HEK293 (cell line): ENCODE results near the gene MAN1B1.

ENCODE experiments used
- BCL11B ChIP-seq: fragments of 450-650 bp; formaldehyde crosslinking; IDR thresholded peaks from 2 replicates; pipeline ENCODE4 v1.5.1; 2016; ENCODE audit warnings: low read depth, missing biosample characterization, missing genetic modification characterization
- GFI1B ChIP-seq: fragments of 450-650 bp; formaldehyde crosslinking; IDR thresholded peaks from 2 replicates; pipeline ENCODE4 v1.5.1; 2016; ENCODE audit warnings: missing biosample characterization, missing genetic modification characterization
- GLI4 ChIP-seq: fragments of 450-650 bp; formaldehyde crosslinking; IDR thresholded peaks from 2 replicates; pipeline ENCODE4 v1.5.1; 2016; ENCODE audit warnings: missing biosample characterization, missing genetic modification characterization
- HOXD13 ChIP-seq: sonication (generic); formaldehyde crosslinking; IDR thresholded peaks from 2 replicates; pipeline ENCODE4 v1.8.0; 2022; ENCODE audit warnings: missing genetic modification reagents, borderline replicate concordance
- PRDM1 ChIP-seq: fragments of 450-650 bp; formaldehyde crosslinking; IDR thresholded peaks from 2 replicates; pipeline ENCODE4; 2016; ENCODE audit warnings: missing biosample characterization, missing genetic modification characterization
- SALL2 ChIP-seq: fragments of 450-650 bp; formaldehyde crosslinking; IDR thresholded peaks from 2 replicates; pipeline ENCODE4 v1.5.0; 2017; ENCODE audit warnings: missing biosample characterization, mild to moderate bottlenecking, missing genetic modification characterization, borderline replicate concordance
- SP7 ChIP-seq: fragments of 450-650 bp; formaldehyde crosslinking; IDR thresholded peaks from 2 replicates; pipeline ENCODE4 v1.5.1; 2016; ENCODE audit warnings: missing biosample characterization, missing genetic modification characterization
- ZBTB17 ChIP-seq: fragments of 450-650 bp; formaldehyde crosslinking; IDR thresholded peaks from 2 replicates; pipeline ENCODE4 v1.5.1; 2016; ENCODE audit warnings: missing biosample characterization, missing genetic modification characterization
- ZEB2 ChIP-seq: fragments of 450-650 bp; formaldehyde crosslinking; IDR thresholded peaks from 2 replicates; pipeline ENCODE4 v1.5.1; 2016; ENCODE audit warnings: missing biosample characterization, missing genetic modification characterization
- ZFP69B ChIP-seq: fragments of 450-650 bp; formaldehyde crosslinking; IDR thresholded peaks from 2 replicates; pipeline ENCODE4 v1.5.1; 2016; ENCODE audit warnings: missing biosample characterization, missing genetic modification characterization
- ZNF114 ChIP-seq: fragments of 450-650 bp; formaldehyde crosslinking; IDR thresholded peaks from 2 replicates; pipeline ENCODE4 v1.5.0; 2017; ENCODE audit warnings: missing biosample characterization, missing genetic modification characterization
- ZNF132 ChIP-seq: fragments of 450-650 bp; formaldehyde crosslinking; IDR thresholded peaks from 2 replicates; pipeline ENCODE4 v1.5.1; 2017; ENCODE audit warnings: missing biosample characterization, missing genetic modification characterization, borderline replicate concordance
- ZNF148 ChIP-seq: fragments of 450-650 bp; formaldehyde crosslinking; IDR thresholded peaks from 2 replicates; pipeline ENCODE4 v1.5.0; 2017; ENCODE audit warnings: missing biosample characterization, missing genetic modification characterization, borderline replicate concordance
- ZNF174 ChIP-seq: fragments of 450-650 bp; formaldehyde crosslinking; IDR thresholded peaks from 2 replicates; pipeline ENCODE4 v1.5.0; 2017; ENCODE audit warnings: missing biosample characterization, mild to moderate bottlenecking, missing genetic modification characterization
- ZNF214 ChIP-seq: fragments of 450-650 bp; formaldehyde crosslinking; IDR thresholded peaks from 2 replicates; pipeline ENCODE4 v1.5.1; 2017; ENCODE audit warnings: missing biosample characterization, mild to moderate bottlenecking, missing genetic modification characterization, borderline replicate concordance
- ZNF280C ChIP-seq: fragments of 450-650 bp; formaldehyde crosslinking; IDR thresholded peaks from 2 replicates; pipeline ENCODE4 v1.5.1; 2016; ENCODE audit warnings: missing biosample characterization, missing genetic modification characterization
- ZNF335 ChIP-seq: fragments of 450-650 bp; formaldehyde crosslinking; conservative IDR thresholded peaks from 2 replicates; pipeline ENCODE4 v1.5.1; 2016; ENCODE audit warnings: missing biosample characterization, missing genetic modification characterization
- ZNF354C ChIP-seq: fragments of 450-650 bp; formaldehyde crosslinking; IDR thresholded peaks from 2 replicates; pipeline ENCODE4 v1.5.1; 2016; ENCODE audit warnings: missing biosample characterization, missing genetic modification characterization, low read depth, borderline replicate concordance
- ZNF37A ChIP-seq: fragments of 450-650 bp; IDR thresholded peaks from 2 replicates; pipeline ENCODE4 v1.5.1; 2018; ENCODE audit warnings: missing biosample characterization, missing genetic modification characterization
- ZNF529 ChIP-seq: fragments of 450-650 bp; formaldehyde crosslinking; IDR thresholded peaks from 2 replicates; pipeline ENCODE4 v1.5.1; 2017; ENCODE audit warnings: missing genetic modification characterization, missing biosample characterization; ENCODE audit not compliant: insufficient replicate concordance
- ZNF629 ChIP-seq: fragments of 450-650 bp; formaldehyde crosslinking; IDR thresholded peaks from 2 replicates; pipeline ENCODE4 v1.5.1; 2017; ENCODE audit warnings: missing biosample characterization, missing genetic modification characterization
- ZNF658 ChIP-seq: fragments of 450-650 bp; formaldehyde crosslinking; IDR thresholded peaks from 2 replicates; pipeline ENCODE4; 2016; ENCODE audit warnings: missing biosample characterization, missing genetic modification characterization
- ZNF670 ChIP-seq: fragments of 450-650 bp; formaldehyde crosslinking; IDR thresholded peaks from 2 replicates; pipeline ENCODE4 v1.5.1; 2016; ENCODE audit warnings: missing biosample characterization, missing genetic modification characterization, low read depth
- ZNF791 ChIP-seq: fragments of 450-650 bp; formaldehyde crosslinking; IDR thresholded peaks from 2 replicates; pipeline ENCODE4 v1.5.1; 2016; ENCODE audit warnings: missing biosample characterization, missing genetic modification characterization
- ZSCAN30 ChIP-seq: fragments of 450-650 bp; IDR thresholded peaks from 2 replicates; pipeline ENCODE4 v1.5.1; 2018; ENCODE audit warnings: missing biosample characterization, mild to moderate bottlenecking, missing genetic modification characterization, moderate library complexity
- TF ChIP-seq, protein P1 (sequence below): fragments of 450-650 bp; formaldehyde crosslinking; conservative IDR thresholded peaks from 2 replicates; pipeline ENCODE4 v1.5.1; 2016; ENCODE audit warnings: low read depth, missing biosample characterization, missing genetic modification characterization
- TF ChIP-seq, protein P2 (sequence below): fragments of 450-650 bp; formaldehyde crosslinking; IDR thresholded peaks from 2 replicates; pipeline ENCODE4 v1.5.1; 2017; ENCODE audit warnings: missing biosample characterization, missing genetic modification characterization
- TF ChIP-seq, protein P3 (sequence below): fragments of 450-650 bp; formaldehyde crosslinking; IDR thresholded peaks from 2 replicates; pipeline ENCODE4 v1.5.1; 2016; ENCODE audit warnings: missing biosample characterization, missing genetic modification characterization

The MAN1B1 gene

DNA sequence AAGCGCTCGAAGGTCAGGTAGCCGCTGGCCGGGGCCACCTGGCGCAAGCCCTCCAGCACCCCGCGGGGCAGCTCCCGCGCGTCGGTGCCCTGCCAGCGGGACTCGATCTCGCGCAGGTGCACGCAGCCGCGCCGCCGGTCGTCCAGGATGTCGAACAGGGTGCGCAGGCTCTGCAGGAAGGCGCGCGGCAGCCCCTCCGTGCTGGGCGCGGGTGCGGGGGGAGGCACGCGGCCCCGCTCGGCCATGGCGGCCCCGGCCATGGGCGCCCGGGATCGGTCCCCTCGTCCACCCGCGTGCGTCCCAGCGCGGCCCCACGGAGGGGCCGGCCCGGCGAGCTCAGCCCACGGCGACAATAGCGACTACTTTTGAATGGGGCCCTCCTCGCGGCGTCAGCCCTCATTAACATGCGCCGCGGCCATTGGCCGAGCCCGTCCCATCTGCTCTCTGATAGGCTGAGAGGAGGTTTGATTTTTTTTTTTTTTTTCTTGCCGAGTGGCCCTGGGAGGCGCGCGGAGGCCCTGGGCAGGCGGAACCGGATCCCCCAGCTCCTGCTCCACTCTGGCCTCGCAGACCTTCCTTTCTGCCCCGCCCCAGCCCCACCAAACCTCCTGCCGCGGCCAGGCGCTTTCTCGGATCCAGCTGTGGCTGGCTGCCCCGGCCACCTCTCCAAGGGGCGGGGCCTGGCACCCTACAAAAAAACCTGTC lies 16.4 kb upstream of the MAN1B1 start, which contains the start of gene SAPCD2 (continued):
- TF ChIP-seq SALL2 (tag by site-specific recombination) = no peak
- TF ChIP-seq ZNF114 (tag by site-specific recombination) = no peak
- TF ChIP-seq, protein P1, sequence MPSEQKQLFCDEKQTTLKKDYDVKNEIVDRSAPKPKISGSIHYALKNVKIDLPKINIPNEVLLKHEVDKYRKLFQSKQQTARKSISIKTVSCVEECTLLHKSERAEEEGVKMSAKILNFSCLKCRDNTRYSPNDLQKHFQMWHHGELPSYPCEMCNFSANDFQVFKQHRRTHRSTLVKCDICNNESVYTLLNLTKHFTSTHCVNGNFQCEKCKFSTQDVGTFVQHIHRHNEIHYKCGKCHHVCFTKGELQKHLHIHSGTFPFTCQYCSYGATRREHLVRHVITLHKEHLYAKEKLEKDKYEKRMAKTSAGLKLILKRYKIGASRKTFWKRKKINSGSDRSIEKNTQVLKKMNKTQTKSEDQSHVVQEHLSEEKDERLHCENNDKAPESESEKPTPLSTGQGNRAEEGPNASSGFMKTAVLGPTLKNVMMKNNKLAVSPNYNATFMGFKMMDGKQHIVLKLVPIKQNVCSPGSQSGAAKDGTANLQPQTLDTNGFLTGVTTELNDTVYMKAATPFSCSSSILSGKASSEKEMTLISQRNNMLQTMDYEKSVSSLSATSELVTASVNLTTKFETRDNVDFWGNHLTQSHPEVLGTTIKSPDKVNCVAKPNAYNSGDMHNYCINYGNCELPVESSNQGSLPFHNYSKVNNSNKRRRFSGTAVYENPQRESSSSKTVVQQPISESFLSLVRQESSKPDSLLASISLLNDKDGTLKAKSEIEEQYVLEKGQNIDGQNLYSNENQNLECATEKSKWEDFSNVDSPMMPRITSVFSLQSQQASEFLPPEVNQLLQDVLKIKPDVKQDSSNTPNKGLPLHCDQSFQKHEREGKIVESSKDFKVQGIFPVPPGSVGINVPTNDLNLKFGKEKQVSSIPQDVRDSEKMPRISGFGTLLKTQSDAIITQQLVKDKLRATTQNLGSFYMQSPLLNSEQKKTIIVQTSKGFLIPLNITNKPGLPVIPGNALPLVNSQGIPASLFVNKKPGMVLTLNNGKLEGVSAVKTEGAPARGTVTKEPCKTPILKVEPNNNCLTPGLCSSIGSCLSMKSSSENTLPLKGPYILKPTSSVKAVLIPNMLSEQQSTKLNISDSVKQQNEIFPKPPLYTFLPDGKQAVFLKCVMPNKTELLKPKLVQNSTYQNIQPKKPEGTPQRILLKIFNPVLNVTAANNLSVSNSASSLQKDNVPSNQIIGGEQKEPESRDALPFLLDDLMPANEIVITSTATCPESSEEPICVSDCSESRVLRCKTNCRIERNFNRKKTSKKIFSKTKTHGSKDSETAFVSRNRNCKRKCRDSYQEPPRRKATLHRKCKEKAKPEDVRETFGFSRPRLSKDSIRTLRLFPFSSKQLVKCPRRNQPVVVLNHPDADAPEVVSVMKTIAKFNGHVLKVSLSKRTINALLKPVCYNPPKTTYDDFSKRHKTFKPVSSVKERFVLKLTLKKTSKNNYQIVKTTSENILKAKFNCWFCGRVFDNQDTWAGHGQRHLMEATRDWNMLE (tag by site-specific recombination) = 0 out of 2 replicates have a peak, but pooled peaks have one; percentile 16
- TF ChIP-seq, protein P2, sequence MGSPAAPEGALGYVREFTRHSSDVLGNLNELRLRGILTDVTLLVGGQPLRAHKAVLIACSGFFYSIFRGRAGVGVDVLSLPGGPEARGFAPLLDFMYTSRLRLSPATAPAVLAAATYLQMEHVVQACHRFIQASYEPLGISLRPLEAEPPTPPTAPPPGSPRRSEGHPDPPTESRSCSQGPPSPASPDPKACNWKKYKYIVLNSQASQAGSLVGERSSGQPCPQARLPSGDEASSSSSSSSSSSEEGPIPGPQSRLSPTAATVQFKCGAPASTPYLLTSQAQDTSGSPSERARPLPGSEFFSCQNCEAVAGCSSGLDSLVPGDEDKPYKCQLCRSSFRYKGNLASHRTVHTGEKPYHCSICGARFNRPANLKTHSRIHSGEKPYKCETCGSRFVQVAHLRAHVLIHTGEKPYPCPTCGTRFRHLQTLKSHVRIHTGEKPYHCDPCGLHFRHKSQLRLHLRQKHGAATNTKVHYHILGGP = no peak
- TF ChIP-seq, protein P3, sequence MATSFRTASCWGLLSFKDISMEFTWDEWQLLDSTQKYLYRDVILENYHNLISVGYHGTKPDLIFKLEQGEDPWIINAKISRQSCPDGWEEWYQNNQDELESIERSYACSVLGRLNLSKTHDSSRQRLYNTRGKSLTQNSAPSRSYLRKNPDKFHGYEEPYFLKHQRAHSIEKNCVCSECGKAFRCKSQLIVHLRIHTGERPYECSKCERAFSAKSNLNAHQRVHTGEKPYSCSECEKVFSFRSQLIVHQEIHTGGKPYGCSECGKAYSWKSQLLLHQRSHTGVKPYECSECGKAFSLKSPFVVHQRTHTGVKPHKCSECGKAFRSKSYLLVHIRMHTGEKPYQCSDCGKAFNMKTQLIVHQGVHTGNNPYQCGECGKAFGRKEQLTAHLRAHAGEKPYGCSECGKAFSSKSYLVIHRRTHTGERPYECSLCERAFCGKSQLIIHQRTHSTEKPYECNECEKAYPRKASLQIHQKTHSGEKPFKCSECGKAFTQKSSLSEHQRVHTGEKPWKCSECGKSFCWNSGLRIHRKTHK = no peak
- TF ChIP-seq BCL11B (tag by site-specific recombination) = 0 out of 2 replicates have a peak, but pooled peaks have one; percentile 43
- no peak for TF ChIP-seq PRDM1 (tag by site-specific recombination)
- TF ChIP-seq ZNF174 (tag by site-specific recombination) = no peak
- no peak for TF ChIP-seq GLI4 (tag by site-specific recombination)
- no peak for TF ChIP-seq ZNF214 (tag by site-specific recombination)
- TF ChIP-seq ZNF529 = no peak
- peak; percentile 25; the same call in 1 of the 2 replicates for TF ChIP-seq SP7
- no peak for TF ChIP-seq ZNF37A (tag by site-specific recombination)
- TF ChIP-seq ZNF132 (tag by site-specific recombination) = no peak
- no peak; the same call in 1 of the 2 replicates for TF ChIP-seq ZSCAN30 (tag by site-specific recombination)
- TF ChIP-seq ZEB2 (tag by site-specific recombination) = peak; percentile 95
- no peak for TF ChIP-seq ZNF280C (tag by site-specific recombination)
- no peak for TF ChIP-seq GFI1B (tag by site-specific recombination)
- peak; percentile 80 for TF ChIP-seq ZNF335
- no peak for TF ChIP-seq ZNF670
- TF ChIP-seq ZFP69B (tag by site-specific recombination) = 0 out of 2 replicates have a peak, but pooled peaks have one; percentile 56
- TF ChIP-seq HOXD13 (CRISPR knock-in tag) = no peak
- peak; percentile 59 for TF ChIP-seq ZNF629
- peak; percentile 90 for TF ChIP-seq ZBTB17 (tag by site-specific recombination)
- no peak for TF ChIP-seq ZNF354C (tag by site-specific recombination)
- TF ChIP-seq ZNF791 = no peak
- TF ChIP-seq ZNF148 (tag by site-specific recombination) = no peak
- no peak for TF ChIP-seq ZNF658 (tag by site-specific recombination)
